ENCODE measurements around the gene TMEM248.

Gene TMEM248

DNA sequence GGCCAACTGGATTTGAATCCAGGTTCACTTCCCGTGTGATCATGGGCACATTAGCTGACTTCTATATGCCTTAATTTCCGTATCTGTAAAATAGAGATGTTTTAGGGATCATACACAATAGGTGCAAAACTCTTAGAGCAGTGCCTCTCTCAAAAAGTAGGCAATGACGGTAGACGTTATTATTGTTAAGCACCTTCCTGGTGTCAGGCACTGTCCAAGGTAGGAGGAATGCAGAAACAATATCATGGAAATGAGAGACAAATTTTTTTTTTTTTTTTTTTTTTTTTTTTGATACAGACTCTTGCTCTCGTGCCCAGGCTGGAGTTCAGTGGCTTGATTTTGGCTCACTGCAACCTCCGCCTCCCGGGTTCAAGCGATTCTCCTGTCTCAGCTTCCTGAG, 8.1 kb downstream of the TMEM248 start:
- H3K4me3 ChIP-seq (ENCODE audit: low read depth, low read length) = no peak overlapping the region
- DNase-seq (ENCODE audit: low read depth) = no peak
- TF ChIP-seq, protein P1, sequence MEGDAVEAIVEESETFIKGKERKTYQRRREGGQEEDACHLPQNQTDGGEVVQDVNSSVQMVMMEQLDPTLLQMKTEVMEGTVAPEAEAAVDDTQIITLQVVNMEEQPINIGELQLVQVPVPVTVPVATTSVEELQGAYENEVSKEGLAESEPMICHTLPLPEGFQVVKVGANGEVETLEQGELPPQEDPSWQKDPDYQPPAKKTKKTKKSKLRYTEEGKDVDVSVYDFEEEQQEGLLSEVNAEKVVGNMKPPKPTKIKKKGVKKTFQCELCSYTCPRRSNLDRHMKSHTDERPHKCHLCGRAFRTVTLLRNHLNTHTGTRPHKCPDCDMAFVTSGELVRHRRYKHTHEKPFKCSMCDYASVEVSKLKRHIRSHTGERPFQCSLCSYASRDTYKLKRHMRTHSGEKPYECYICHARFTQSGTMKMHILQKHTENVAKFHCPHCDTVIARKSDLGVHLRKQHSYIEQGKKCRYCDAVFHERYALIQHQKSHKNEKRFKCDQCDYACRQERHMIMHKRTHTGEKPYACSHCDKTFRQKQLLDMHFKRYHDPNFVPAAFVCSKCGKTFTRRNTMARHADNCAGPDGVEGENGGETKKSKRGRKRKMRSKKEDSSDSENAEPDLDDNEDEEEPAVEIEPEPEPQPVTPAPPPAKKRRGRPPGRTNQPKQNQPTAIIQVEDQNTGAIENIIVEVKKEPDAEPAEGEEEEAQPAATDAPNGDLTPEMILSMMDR (IDR thresholded peaks at IDR 0.05; ENCODE audit: low read depth, low read length, missing control alignments) = no peak
- in situ Hi-C loops (cut with HindIII; ENCODE audit: low sequenced_read_pairs) = no loop called here

DNA sequence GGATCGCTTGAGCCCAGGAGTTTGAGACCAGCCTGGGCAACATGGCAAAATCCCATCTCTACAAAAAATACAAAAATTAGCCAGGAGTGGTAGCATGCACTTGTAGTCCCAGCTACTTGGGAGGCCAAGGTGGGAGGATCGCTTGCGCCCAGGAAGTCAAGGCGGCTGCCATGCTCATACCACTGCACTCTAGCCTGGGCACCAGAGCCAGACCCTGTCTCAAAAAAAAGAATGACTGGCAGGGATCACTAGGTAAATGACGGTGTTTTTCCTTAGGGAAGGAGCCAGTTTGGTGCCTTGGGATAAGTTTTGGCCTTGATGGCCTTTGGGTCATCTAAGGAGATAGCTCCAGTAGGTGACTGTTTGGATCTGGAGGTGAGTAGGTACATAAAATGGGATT, 8.9 kb downstream of the TMEM248 start:
- TF ChIP-seq, protein P1 (IDR thresholded peaks at IDR 0.05; ENCODE audit: low read depth, low read length, missing control alignments) = no peak
- no peak for DNase-seq (ENCODE audit: low read depth)
- H3K4me3 ChIP-seq (ENCODE audit: low read depth, low read length) = no peak overlapping the region
- in situ Hi-C loops (cut with HindIII; ENCODE audit: low sequenced_read_pairs) = no loop called here

DNA sequence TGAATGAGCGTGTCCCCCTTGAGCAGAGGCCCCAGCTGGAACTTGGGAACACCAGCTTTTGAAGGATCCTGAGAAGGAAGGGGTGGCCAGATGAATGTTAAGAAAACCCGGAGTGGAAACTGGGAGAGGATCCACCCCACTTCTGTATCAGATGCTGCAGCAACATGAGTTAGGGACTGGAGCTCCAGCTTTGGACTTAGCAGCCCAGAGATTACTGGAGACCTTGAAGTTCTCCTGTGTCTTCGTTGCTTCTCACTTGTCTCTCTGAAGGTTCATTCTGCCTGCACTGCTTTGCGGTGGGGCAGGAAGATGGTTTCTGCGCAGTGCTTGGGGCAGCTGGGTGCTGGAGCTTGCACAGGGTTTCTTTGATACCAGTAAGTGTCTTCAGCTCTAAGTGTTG, 9.3 kb downstream of the TMEM248 start:
- H3K4me3 ChIP-seq (ENCODE audit: low read depth, low read length) = no peak overlapping the region
- DNase-seq (ENCODE audit: low read depth) = no peak
- TF ChIP-seq, protein P1 (IDR thresholded peaks at IDR 0.05; ENCODE audit: low read depth, low read length, missing control alignments) = no peak
- in situ Hi-C loops (cut with HindIII; ENCODE audit: low sequenced_read_pairs) = no loop called here

DNA sequence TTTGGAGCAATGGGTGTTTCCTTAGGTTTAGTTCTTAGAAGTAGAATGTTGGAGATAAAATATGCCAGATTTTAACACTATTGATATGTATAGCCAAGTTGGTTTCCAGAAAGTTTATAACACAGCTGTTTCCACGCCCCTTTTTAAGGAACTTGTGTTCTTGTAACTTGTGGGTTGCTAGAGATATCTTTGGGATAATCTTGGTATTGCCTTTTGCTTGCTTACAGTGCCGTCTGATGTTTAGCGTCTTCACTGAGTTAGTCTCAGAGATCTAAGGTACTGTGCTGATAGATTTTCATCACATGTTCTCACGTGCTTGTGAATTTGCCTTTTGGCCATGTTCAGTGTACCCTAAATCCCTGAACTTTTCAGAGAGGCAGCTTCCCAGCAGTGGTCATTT, 12.4 kb downstream of the TMEM248 start:
- TF ChIP-seq, protein P1 (IDR thresholded peaks at IDR 0.05; ENCODE audit: low read depth, low read length, missing control alignments) = no peak
- H3K4me3 ChIP-seq (ENCODE audit: low read depth, low read length) = no peak overlapping the region
- DNase-seq (ENCODE audit: low read depth) = no peak
- in situ Hi-C loops (cut with HindIII; ENCODE audit: low sequenced_read_pairs) = no loop called here

DNA sequence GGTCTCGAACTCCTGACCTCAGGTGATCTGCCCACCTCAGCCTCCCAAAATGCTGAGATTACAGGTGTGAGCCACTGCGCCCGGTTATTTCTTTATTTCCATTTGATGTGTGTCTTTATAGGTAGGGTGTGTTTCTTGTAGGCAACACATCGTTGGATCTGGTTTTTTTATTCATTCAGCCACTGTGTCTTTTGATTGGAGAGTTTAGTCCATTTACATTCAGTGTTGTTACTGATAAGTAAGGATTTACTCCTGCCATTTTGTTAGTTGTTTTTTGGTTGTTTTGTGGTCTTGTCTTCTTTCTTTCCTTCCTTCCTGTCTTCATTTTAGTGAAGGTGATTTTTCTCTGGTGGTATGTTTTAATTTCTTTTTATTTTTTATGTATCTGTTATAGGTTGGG, 16.9 kb downstream of the TMEM248 start:
- in situ Hi-C loops (cut with HindIII; ENCODE audit: low sequenced_read_pairs) = no loop called here
- no peak overlapping the region for H3K4me3 ChIP-seq (ENCODE audit: low read depth, low read length)

DNA sequence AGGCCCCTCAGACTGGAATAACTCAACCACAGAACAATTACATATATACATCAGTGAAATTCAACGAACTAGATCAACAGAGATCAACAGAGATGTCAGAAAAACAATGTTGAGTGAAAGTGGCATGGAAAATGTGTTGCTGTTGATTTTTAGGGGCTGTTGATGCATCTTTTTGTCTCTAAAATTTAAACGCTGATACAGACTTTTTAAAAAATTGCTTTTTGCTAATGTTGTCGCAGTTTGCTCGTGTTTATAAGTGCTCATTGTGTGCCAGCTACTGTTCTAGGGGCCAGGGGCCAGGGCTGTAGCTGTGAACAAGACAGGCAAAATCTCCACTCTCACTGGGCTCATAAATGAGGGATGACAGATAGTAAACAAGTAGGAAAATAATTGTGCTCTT, 18.3 kb downstream of the TMEM248 start:
- H3K4me3 ChIP-seq (ENCODE audit: low read depth, low read length) = no peak overlapping the region
- no peak for DNase-seq (ENCODE audit: low read depth)
- in situ Hi-C loops (cut with HindIII; ENCODE audit: low sequenced_read_pairs) = no loop called here
- TF ChIP-seq, protein P1 (IDR thresholded peaks at IDR 0.05; ENCODE audit: low read depth, low read length, missing control alignments) = no peak

More for the DNA sequence above, 16.9 kb downstream of the TMEM248 start:
- TF ChIP-seq, protein P1 (IDR thresholded peaks at IDR 0.05; ENCODE audit: low read depth, low read length, missing control alignments) = no peak
- no peak for DNase-seq (ENCODE audit: low read depth)

DNA sequence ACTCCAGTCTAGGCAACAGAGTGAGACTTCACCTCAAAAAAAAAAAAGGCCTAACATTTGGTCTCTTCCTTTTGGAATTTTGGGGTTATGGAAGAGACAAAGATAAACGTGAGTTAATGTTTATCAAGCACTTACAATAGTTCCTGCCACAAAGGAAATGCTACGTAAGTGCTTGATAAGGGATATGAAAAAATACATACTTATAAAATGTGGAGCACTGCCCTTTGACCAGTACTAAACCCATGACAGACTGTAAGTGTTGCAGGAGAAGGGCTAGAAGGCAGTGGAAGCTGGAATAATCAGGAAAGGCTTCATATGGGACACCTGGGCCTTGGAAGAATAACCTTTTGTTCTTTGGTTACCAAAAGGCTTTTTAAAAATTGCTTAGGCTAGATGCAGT, 25.5 kb downstream of the TMEM248 start:
- no peak for DNase-seq (ENCODE audit: low read depth)
- no peak overlapping the region for H3K4me3 ChIP-seq (ENCODE audit: low read depth, low read length)
- TF ChIP-seq, protein P1 (IDR thresholded peaks at IDR 0.05; ENCODE audit: low read depth, low read length, missing control alignments) = no peak
- in situ Hi-C loops (cut with HindIII; ENCODE audit: low sequenced_read_pairs) = no loop called here
